Astrocyte (in vitro differentiated cells and primary cell): ENCODE results near the gene GOLIM4. TPM values are rescaled to one million over a fixed set of nuclear protein-coding genes. Genes with fewer than 3 reads are reported as not detected.

Source experiments
- DNase-seq: peaks from one replicate; pipeline ENCODE4 v3.0.0-alpha.2; 2010; ENCODE audit warnings: low read depth
- FAIRE-seq: peaks from 2 replicates; lab custom pipeline; 2011; peaks lifted over from hg19 to GRCh38; lab: Jason Lieb, UNC
- H2AFZ ChIP-seq: 2 replicates; pipeline ENCODE4 v1.6.0; 2012; ENCODE audit warnings: low read depth, low read length, inconsistent platforms
- H3K27ac ChIP-seq: 2 replicates; pipeline ENCODE4 v1.5.1; 2011; ENCODE audit warnings: low read depth, low read length, inconsistent platforms
- H3K27me3 ChIP-seq: 2 replicates; pipeline ENCODE4 v1.6.0; 2011; ENCODE audit warnings: low read length, inconsistent platforms; ENCODE audit not compliant: insufficient read depth
- H3K36me3 ChIP-seq: 2 replicates; pipeline ENCODE4 v1.5.1; 2011; ENCODE audit warnings: low read length, inconsistent platforms; ENCODE audit not compliant: insufficient read depth
- H3K4me1 ChIP-seq: 2 replicates; pipeline ENCODE4 v1.5.1; 2011; ENCODE audit warnings: low read length, inconsistent platforms; ENCODE audit not compliant: insufficient read depth
- H3K4me2 ChIP-seq: 2 replicates; pipeline ENCODE4 v1.6.0; 2012; ENCODE audit warnings: low read length, inconsistent platforms
- H3K4me3 ChIP-seq: 2 replicates; pipeline ENCODE4 v1.5.1; 2011; ENCODE audit warnings: low read depth, mild to moderate bottlenecking, low read length, inconsistent platforms; ENCODE audit not compliant: insufficient read depth
- H3K79me2 ChIP-seq: 2 replicates; pipeline ENCODE4 v1.6.0; 2012; ENCODE audit warnings: mild to moderate bottlenecking, low read length, inconsistent platforms; ENCODE audit not compliant: insufficient read depth
- H3K9ac ChIP-seq: 2 replicates; pipeline ENCODE4 v1.6.0; 2012; ENCODE audit warnings: mild to moderate bottlenecking, low read length, inconsistent platforms
- H3K9me3 ChIP-seq: 2 replicates; pipeline ENCODE4 v1.5.1; 2012; ENCODE audit warnings: low read depth, mild to moderate bottlenecking, low read length, inconsistent platforms; ENCODE audit not compliant: insufficient read depth
- H4K20me1 ChIP-seq: 2 replicates; pipeline ENCODE4 v1.6.0; 2012; ENCODE audit warnings: low read length, inconsistent platforms; ENCODE audit not compliant: insufficient read depth
- H3K27ac Mint-ChIP-seq: one replicate; pipeline ENCODE4 v1.8.0; 2021; ENCODE audit warnings: mild to moderate bottlenecking, mixed read lengths; ENCODE audit not compliant: unreplicated experiment
- H3K27me3 Mint-ChIP-seq: one replicate; pipeline ENCODE4 v1.8.0; 2021; ENCODE audit warnings: low read depth, mixed read lengths; ENCODE audit not compliant: unreplicated experiment
- H3K36me3 Mint-ChIP-seq: one replicate; pipeline ENCODE4 v1.8.0; 2021; ENCODE audit warnings: low read depth, mixed read lengths; ENCODE audit not compliant: unreplicated experiment
- H3K4me1 Mint-ChIP-seq: one replicate; pipeline ENCODE4 v1.8.0; 2021; ENCODE audit warnings: low read depth, mixed read lengths; ENCODE audit not compliant: unreplicated experiment
- H3K4me3 Mint-ChIP-seq: one replicate; pipeline ENCODE4 v1.8.0; 2021; ENCODE audit warnings: mild to moderate bottlenecking, moderate library complexity, mixed read lengths; ENCODE audit not compliant: unreplicated experiment
- H3K9me3 Mint-ChIP-seq: one replicate; pipeline ENCODE4 v1.8.0; 2021; ENCODE audit warnings: mild to moderate bottlenecking, mixed read lengths; ENCODE audit not compliant: unreplicated experiment
- CTCF ChIP-seq: IDR thresholded peaks from 2 replicates; pipeline ENCODE4 v1.5.1; 2011; ENCODE audit warnings: low read depth, mild to moderate bottlenecking, inconsistent platforms, low read length, moderate library complexity; ENCODE audit not compliant: insufficient read depth
- EZH2 ChIP-seq: IDR thresholded peaks from 2 replicates; pipeline ENCODE4 v1.6.1; 2012; ENCODE audit warnings: mild to moderate bottlenecking, low read length, inconsistent platforms; ENCODE audit not compliant: insufficient read depth
- total RNA-seq: library from RNA; stranded (reverse); gene quantifications from 2 replicates; pipeline ENCODE4 v1.2.1, GENCODE V29; 2021

Gene GOLIM4
- total RNA-seq, 1 donor from 2014 or later = 51.5 TPM

GRCh38 chr3:168091302-168091858 lies 4.3 kb downstream of the GOLIM4 start:
- no peak for FAIRE-seq
- Histone ChIP-seq H3K36me3 (no peaks in the 10 kb centered on the region), H3K4me3 (no peak overlapping the region), H3K4me1 (peaks cover 11% of the 10 kb centered on the region), H3K9ac (no peak overlapping the region), H2AFZ (no peak overlapping the region), H3K79me2 (peaks cover 87% of the 10 kb centered on the region), H3K9me3 (no peaks in the 10 kb centered on the region), H4K20me1 (peaks cover 78% of the 10 kb centered on the region), H3K27ac (no peak overlapping the region), H3K27me3 (no peaks in the 10 kb centered on the region), H3K4me2 (no peak overlapping the region)
- Mint-ChIP-seq H3K27me3 (no peaks in the 10 kb centered on the region), H3K9me3 (no peaks in the 10 kb centered on the region), H3K27ac (no peak overlapping the region), H3K36me3 (no peaks in the 10 kb centered on the region), H3K4me3 (no peak overlapping the region), H3K4me1 (peaks cover 38% of the 10 kb centered on the region)
- TF ChIP-seq EZH2 (no peak), CTCF (no peak)
- DNase-seq = no peak

GRCh38 chr3:168090306-168091085 lies 5.2 kb downstream of the GOLIM4 start:
- H4K20me1 ChIP-seq = peaks cover 83% of the 10 kb centered on the region
- H2AFZ ChIP-seq = no peak overlapping the region
- no peaks in the 10 kb centered on the region for H3K27me3 ChIP-seq
- no peak overlapping the region for H3K4me3 ChIP-seq
- H3K9ac ChIP-seq = no peak overlapping the region
- Mint-ChIP-seq H3K36me3 (no peaks in the 10 kb centered on the region), H3K9me3 (no peaks in the 10 kb centered on the region), H3K27ac (no peak overlapping the region), H3K4me3 (no peak overlapping the region), H3K27me3 (no peaks in the 10 kb centered on the region), H3K4me1 (peaks cover 38% of the 10 kb centered on the region)
- H3K36me3 ChIP-seq = no peaks in the 10 kb centered on the region
- H3K9me3 ChIP-seq = no peaks in the 10 kb centered on the region
- FAIRE-seq (no peak), DNase-seq (no peak)
- H3K4me2 ChIP-seq = no peak overlapping the region
- H3K27ac ChIP-seq = no peak overlapping the region
- peaks cover 96% of the 10 kb centered on the region for H3K79me2 ChIP-seq
- TF ChIP-seq CTCF (no peak), EZH2 (no peak)
- peaks cover 11% of the 10 kb centered on the region for H3K4me1 ChIP-seq
